H9 (cell line): ENCODE results near the gene MCRIP1. TPM values are rescaled to one million over a fixed set of nuclear protein-coding genes. Genes with fewer than 3 reads are reported as not detected.
A peak's percentile ranks its signal among the peaks of the same experiment; 100 is the strongest.

ENCODE experiments used
- DNase-seq: peaks from one replicate; pipeline ENCODE4 v3.0.0-alpha.2; 2017
- H2AFZ ChIP-seq: one replicate; pipeline ENCODE4 v1.6.1; 2013; ENCODE audit warnings: mild to moderate bottlenecking, low read length, control low read depth, moderate library complexity
- H2AK5ac ChIP-seq: 2 replicates; pipeline ENCODE4 v1.6.1; 2013; ENCODE audit warnings: low read length, control low read depth, mixed read lengths; ENCODE audit not compliant: insufficient read length
- H2BK120ac ChIP-seq: one replicate; pipeline ENCODE4 v1.6.1; 2013; ENCODE audit warnings: low read depth, mild to moderate bottlenecking, low read length, control low read depth, inconsistent platforms; ENCODE audit not compliant: poor library complexity, severe bottlenecking
- H2BK12ac ChIP-seq: 2 replicates; pipeline ENCODE4 v1.6.1; 2013; ENCODE audit warnings: low read length, control low read depth, mixed read lengths, low read depth; ENCODE audit not compliant: insufficient read length
- H2BK15ac ChIP-seq: 2 replicates; pipeline ENCODE4 v1.6.1; 2013; ENCODE audit warnings: low read depth, low read length, control low read depth
- H2BK20ac ChIP-seq: one replicate; pipeline ENCODE4 v1.6.1; 2013; ENCODE audit warnings: low read depth, mild to moderate bottlenecking, low read length, control low read depth, inconsistent platforms; ENCODE audit not compliant: poor library complexity, severe bottlenecking
- H2BK5ac ChIP-seq: 2 replicates; pipeline ENCODE4 v1.6.1; 2013; ENCODE audit warnings: low read length, control low read depth, mixed read lengths; ENCODE audit not compliant: insufficient read length
- H3K14ac ChIP-seq: 2 replicates; pipeline ENCODE4 v1.6.1; 2013; ENCODE audit warnings: low read length, control low read depth; ENCODE audit not compliant: insufficient read depth
- H3K18ac ChIP-seq: 2 replicates; pipeline ENCODE4 v1.6.1; 2013; ENCODE audit warnings: low read depth, mild to moderate bottlenecking, mixed read lengths, low read length, control low read depth; ENCODE audit not compliant: insufficient read length
- H3K23ac ChIP-seq: 2 replicates; pipeline ENCODE4 v1.6.1; 2013; ENCODE audit warnings: low read length, control low read depth, mixed read lengths, low read depth; ENCODE audit not compliant: insufficient read length
- H3K23me2 ChIP-seq: 2 replicates; pipeline ENCODE4 v1.6.1; 2013; ENCODE audit warnings: low read depth, mild to moderate bottlenecking, mixed read lengths, low read length, control low read depth; ENCODE audit not compliant: insufficient read length, poor library complexity, severe bottlenecking
- H3K27ac ChIP-seq: 2 replicates; pipeline ENCODE4 v1.5.1; 2013; ENCODE audit warnings: low read length, control low read depth, mixed read lengths, low read depth; ENCODE audit not compliant: insufficient read length
- H3K27me3 ChIP-seq: 2 replicates; pipeline ENCODE4 v1.6.1; 2013; ENCODE audit warnings: low read length, control low read depth, inconsistent platforms; ENCODE audit not compliant: insufficient read depth
- H3K4ac ChIP-seq: 2 replicates; pipeline ENCODE4 v1.6.1; 2013; ENCODE audit warnings: low read depth, mild to moderate bottlenecking, control low read depth, inconsistent platforms, low read length, moderate library complexity
- H3K4me1 ChIP-seq: 2 replicates; pipeline ENCODE4 v1.6.1; 2013; ENCODE audit warnings: low read length, control low read depth, inconsistent platforms; ENCODE audit not compliant: insufficient read depth
- H3K4me2 ChIP-seq: 2 replicates; pipeline ENCODE4 v1.6.1; 2013; ENCODE audit warnings: low read length, control low read depth, mixed read lengths; ENCODE audit not compliant: insufficient read length, insufficient read depth
- H3K56ac ChIP-seq: 2 replicates; pipeline ENCODE4 v1.6.1; 2013; ENCODE audit warnings: low read depth, mild to moderate bottlenecking, mixed read lengths, low read length, control low read depth; ENCODE audit not compliant: insufficient read length
- H3K79me1 ChIP-seq: 2 replicates; pipeline ENCODE4 v1.6.1; 2013; ENCODE audit warnings: low read depth, mild to moderate bottlenecking, moderate library complexity, low read length, control low read depth, inconsistent platforms; ENCODE audit not compliant: insufficient read depth, poor library complexity, severe bottlenecking
- H3K79me2 ChIP-seq: 2 replicates; pipeline ENCODE4 v1.6.1; 2013; ENCODE audit warnings: low read length, control low read depth, inconsistent platforms; ENCODE audit not compliant: insufficient read depth
- H3K9ac ChIP-seq: 2 replicates; pipeline ENCODE4 v1.6.1; 2013; ENCODE audit warnings: low read length, control low read depth, mixed read lengths; ENCODE audit not compliant: insufficient read length; ENCODE audit errors: extremely low read depth
- H3K9me3 ChIP-seq: one replicate; pipeline ENCODE4 v1.6.1; 2013; ENCODE audit warnings: low read depth, low read length, inconsistent platforms; ENCODE audit not compliant: control insufficient read depth
- H3T11ph ChIP-seq: one replicate; pipeline ENCODE4 v1.6.1; 2013; ENCODE audit warnings: mild to moderate bottlenecking, low read length, control low read depth, inconsistent platforms
- H4K20me1 ChIP-seq: one replicate; pipeline ENCODE4 v1.6.1; 2013; ENCODE audit not compliant: control insufficient read depth, insufficient read length, insufficient read depth
- H4K5ac ChIP-seq: 2 replicates; pipeline ENCODE4 v1.6.1; 2013; ENCODE audit warnings: low read depth, mild to moderate bottlenecking, mixed read lengths, low read length, control low read depth; ENCODE audit not compliant: insufficient read length
- H4K8ac ChIP-seq: replicated peaks from 2 replicates; pipeline ENCODE4 v1.6.1; 2013; ENCODE audit warnings: low read length, control low read depth, mixed read lengths, low read depth; ENCODE audit not compliant: insufficient read length
- H4K91ac ChIP-seq: 2 replicates; pipeline ENCODE4 v1.6.1; 2013; ENCODE audit warnings: low read depth, mild to moderate bottlenecking, moderate library complexity, mixed read lengths, low read length, control low read depth; ENCODE audit not compliant: insufficient read length
- H3K27ac Mint-ChIP-seq, 3 experiments: 2 replicates in 2 of 3; 3 replicates in 1 of 3; pipeline ENCODE4 v1.8.0; 2020 to 2021; ENCODE audit warnings: mixed read lengths in 3 of 3, mild to moderate bottlenecking in 1 of 3, moderate library complexity in 1 of 3
- H3K27me3 Mint-ChIP-seq: 2 replicates; pipeline ENCODE4 v1.8.0; 2021; ENCODE audit warnings: low read depth, mild to moderate bottlenecking, moderate library complexity, mixed read lengths
- H3K36me3 Mint-ChIP-seq, 3 experiments: 2 replicates in 2 of 3; 3 replicates in 1 of 3; pipeline ENCODE4 v1.8.0; 2020 to 2021; ENCODE audit warnings: low read depth in 3 of 3, mixed read lengths in 3 of 3; ENCODE audit not compliant: insufficient read depth in 1 of 3
- H3K4me1 Mint-ChIP-seq, 2 experiments: 2 replicates each; pipeline ENCODE4 v1.8.0; 2020; ENCODE audit warnings: mixed read lengths in 2 of 2
- H3K4me3 Mint-ChIP-seq, 2 experiments: 2 replicates in 1 of 2; 3 replicates in 1 of 2; pipeline ENCODE4 v1.8.0; 2020 to 2021; ENCODE audit warnings: mild to moderate bottlenecking in 2 of 2, mixed read lengths in 2 of 2, moderate library complexity in 1 of 2
- H3K9me3 Mint-ChIP-seq, 2 experiments: 2 replicates in 1 of 2; 3 replicates in 1 of 2; pipeline ENCODE4 v1.8.0; 2020; ENCODE audit warnings: mild to moderate bottlenecking in 2 of 2, mixed read lengths in 2 of 2, moderate library complexity in 1 of 2
- WGBS: extraction: QIAGEN DNeasy Blood & Tissue Kit; methylation state at CpG from one replicate; pipeline ENCODE4 v1.1.7; 2013; ENCODE audit warnings: missing lambda C conversion rate, low lambda C conversion rate, mixed read lengths; ENCODE audit not compliant: insufficient read length; ENCODE audit errors: extremely low coverage; 5-methylcytosine and 5-hydroxymethylcytosine counted together
- total RNA-seq: library from RNA; stranded (reverse); gene quantifications from 2 replicates; pipeline ENCODE4 v1.2.1, GENCODE V29; 2021
- TF ChIP-seq, protein P1 (sequence below): fragments of 200-600 bp; sonication (generic); conservative IDR thresholded peaks from 3 replicates; pipeline ENCODE4 v1.8.0; 2021; ENCODE audit warnings: antibody characterized with exemption, mild to moderate bottlenecking

Gene MCRIP1
- total RNA-seq, 1 experiment from 2014 or later: 118 TPM

DNA sequence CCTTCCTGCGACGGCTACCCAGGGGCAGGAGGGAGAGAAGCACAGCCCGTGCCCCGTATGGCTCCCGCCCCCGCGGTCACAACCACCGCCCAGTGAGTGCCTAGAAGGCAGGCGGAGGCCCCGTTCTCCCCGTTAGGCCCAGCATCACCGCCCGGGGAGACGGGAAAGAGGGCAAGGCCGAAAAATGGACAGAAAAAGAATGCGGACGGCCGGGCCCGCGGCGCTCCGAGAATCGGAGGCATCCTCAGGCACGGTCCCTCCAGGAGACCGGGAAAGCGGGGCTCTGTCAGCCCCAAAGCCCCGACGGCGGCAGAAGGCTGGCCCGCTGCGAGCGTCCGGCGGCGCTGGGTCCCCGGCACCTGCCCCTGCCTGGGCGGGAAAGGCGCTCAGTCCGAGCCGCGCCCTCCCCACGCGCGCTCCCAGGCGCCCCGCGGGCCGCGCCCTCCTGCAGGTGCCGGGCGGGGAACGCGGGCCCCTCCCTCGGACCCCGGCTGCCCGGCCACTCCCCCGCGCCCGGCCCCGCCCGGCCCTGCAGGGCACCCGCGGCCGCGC lies 407 bp downstream of the MCRIP1 start:
- H3K56ac ChIP-seq: no peak overlapping the region
- no peaks in the 10 kb centered on the region for H3K9me3 ChIP-seq
- H3K23me2 ChIP-seq: peaks cover 17% of the 10 kb centered on the region
- H3K4me3 Mint-ChIP-seq: peak overlapping the region; percentile 82 to 91
- H3K9me3 Mint-ChIP-seq: no peaks in the 10 kb centered on the region
- no peak overlapping the region for H4K5ac ChIP-seq
- H3K27ac ChIP-seq: no peak overlapping the region
- no peak overlapping the region for H3K23ac ChIP-seq
- no peak overlapping the region for H4K91ac ChIP-seq
- peaks cover 7% of the 10 kb centered on the region for H3K79me1 ChIP-seq
- H2AK5ac ChIP-seq: no peak overlapping the region
- H2BK12ac ChIP-seq: no peak overlapping the region
- peak overlapping the region; percentile 70 for H3K9ac ChIP-seq
- H4K8ac ChIP-seq: no peak overlapping the region
- H3K27ac Mint-ChIP-seq: peak overlapping the region in 1 of 3 experiments; percentile 50; a peak in 1 of 7 replicates
- peaks cover 8% of the 10 kb centered on the region; the same call in 1 of the 2 replicates for H3K79me2 ChIP-seq
- peak overlapping the region; percentile 34 for H3K18ac ChIP-seq
- H3K27me3 Mint-ChIP-seq: no peaks in the 10 kb centered on the region; the same call in 1 of the 2 replicates
- no peak overlapping the region for H3K4ac ChIP-seq
- no peak overlapping the region for H3T11ph ChIP-seq
- H3K4me1 Mint-ChIP-seq: peaks cover 13 to 17% of the 10 kb centered on the region in 2 experiments
- H3K14ac ChIP-seq: peak overlapping the region; percentile 16; the same call in 1 of the 2 replicates
- H2BK120ac ChIP-seq: no peak overlapping the region
- peaks cover 3% of the 10 kb centered on the region; the same call in 1 of the 2 replicates for H3K4me1 ChIP-seq
- no peak for DNase-seq
- H3K27me3 ChIP-seq: no peaks in the 10 kb centered on the region
- no peaks in the 10 kb centered on the region for H4K20me1 ChIP-seq
- H3K36me3 Mint-ChIP-seq: peaks cover 0 to 6% (median 0%) of the 10 kb centered on the region in 3 experiments; a peak in 4 of 7 replicates
- H2AFZ ChIP-seq: no peak overlapping the region
- H2BK15ac ChIP-seq: no peak overlapping the region
- TF ChIP-seq, protein P1, sequence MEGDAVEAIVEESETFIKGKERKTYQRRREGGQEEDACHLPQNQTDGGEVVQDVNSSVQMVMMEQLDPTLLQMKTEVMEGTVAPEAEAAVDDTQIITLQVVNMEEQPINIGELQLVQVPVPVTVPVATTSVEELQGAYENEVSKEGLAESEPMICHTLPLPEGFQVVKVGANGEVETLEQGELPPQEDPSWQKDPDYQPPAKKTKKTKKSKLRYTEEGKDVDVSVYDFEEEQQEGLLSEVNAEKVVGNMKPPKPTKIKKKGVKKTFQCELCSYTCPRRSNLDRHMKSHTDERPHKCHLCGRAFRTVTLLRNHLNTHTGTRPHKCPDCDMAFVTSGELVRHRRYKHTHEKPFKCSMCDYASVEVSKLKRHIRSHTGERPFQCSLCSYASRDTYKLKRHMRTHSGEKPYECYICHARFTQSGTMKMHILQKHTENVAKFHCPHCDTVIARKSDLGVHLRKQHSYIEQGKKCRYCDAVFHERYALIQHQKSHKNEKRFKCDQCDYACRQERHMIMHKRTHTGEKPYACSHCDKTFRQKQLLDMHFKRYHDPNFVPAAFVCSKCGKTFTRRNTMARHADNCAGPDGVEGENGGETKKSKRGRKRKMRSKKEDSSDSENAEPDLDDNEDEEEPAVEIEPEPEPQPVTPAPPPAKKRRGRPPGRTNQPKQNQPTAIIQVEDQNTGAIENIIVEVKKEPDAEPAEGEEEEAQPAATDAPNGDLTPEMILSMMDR: no peak
- H2BK20ac ChIP-seq: no peak overlapping the region
- H2BK5ac ChIP-seq: no peak overlapping the region
- no CpG with 5 or more reads among the region's 65 CpGs for WGBS
- H3K4me2 ChIP-seq: peak overlapping the region; percentile 69
